ENCODE measurements around the gene ZNF865.

GRCh38 chr19:55619286-55619685, 13.8 kb downstream of the ZNF865 start:
- TF ChIP-seq EZH2 (IDR thresholded peaks at IDR 0.05; ENCODE audit: borderline replicate concordance, low read depth, low read length, severe bottlenecking) (no peak), CTCF (IDR thresholded peaks at IDR 0.05; ENCODE audit: borderline replicate concordance, extremely low read depth, low read length, poor library complexity, severe bottlenecking) (no peak)
